Heart left ventricle (tissue), 16 donors: ENCODE data around the gene POC1A. TPM values are rescaled to one million over a fixed set of nuclear protein-coding genes. Genes with fewer than 3 reads are reported as not detected.

Source experiments
- ATAC-seq, 4 donors: fragments of 200-7000 bp; cut with Tn5 transposase; one replicate each; pipeline ENCODE4 v1.9.1; 2020 to 2022; ENCODE audit warnings: moderate library complexity in 4 of 4, mild to moderate bottlenecking in 3 of 4, moderate number of reproducible peaks in 1 of 4
- DNase-seq, 5 donors: peaks; one replicate each; pipeline ENCODE4 v3.0.0-alpha.2; 2020
- H3K27ac ChIP-seq, 12 donors: fragments of 200-600 bp; sonication (generic) in 4 of 12; one replicate each; pipeline versions ENCODE4 v1.5.0 to v1.8.0; 2016 to 2022; ENCODE audit warnings: mild to moderate bottlenecking in 2 of 12
- H3K27me3 ChIP-seq, 9 donors: fragments of 200-600 bp; sonication (generic) in 2 of 9; one replicate each; pipeline versions ENCODE4 v1.5.1 to v1.8.0; 2016 to 2022; ENCODE audit warnings: mild to moderate bottlenecking in 3 of 9
- H3K36me3 ChIP-seq, 9 donors: fragments of 200-600 bp; sonication (generic) in 2 of 9; one replicate each; pipeline versions ENCODE4 v1.5.0 to v1.8.0; 2018 to 2022; ENCODE audit warnings: mild to moderate bottlenecking in 2 of 9
- H3K4me1 ChIP-seq, 12 donors: fragments of 200-600 bp; sonication (generic) in 4 of 12; one replicate each; pipeline versions ENCODE4 v1.5.0 to v1.8.0; 2016 to 2022; ENCODE audit warnings: mild to moderate bottlenecking in 3 of 12
- H3K4me3 ChIP-seq, 12 donors: fragments of 200-600 bp; sonication (generic) in 4 of 12; one replicate each; pipeline versions ENCODE4 v1.5.0 to v1.8.0; 2017 to 2022; ENCODE audit warnings: mild to moderate bottlenecking in 9 of 12, moderate library complexity in 4 of 12
- H3K9me3 ChIP-seq, 12 donors: fragments of 200-600 bp; sonication (generic) in 4 of 12; one replicate each; pipeline versions ENCODE4 v1.5.0 to v1.8.0; 2016 to 2022; ENCODE audit warnings: mild to moderate bottlenecking in 1 of 12
- CTCF ChIP-seq, 12 donors: fragments of 200-600 bp; sonication (generic) in 4 of 12; IDR thresholded peaks; one replicate each; pipeline versions ENCODE4 v1.5.0 to v1.8.0; 2018 to 2022; ENCODE audit warnings: antibody characterized with exemption in 12 of 12, mild to moderate bottlenecking in 5 of 12
- POLR2A ChIP-seq, 2 donors: fragments of 450-650 bp; IDR thresholded peaks; one replicate each; pipeline ENCODE4 v1.6.1; 2017; ENCODE audit warnings: antibody characterized with exemption in 2 of 2, mild to moderate bottlenecking in 2 of 2, moderate library complexity in 2 of 2
- WGBS, 4 donors: extraction: QIAGEN DNeasy Blood & Tissue Kit in 2 of 4; methylation state at CpG; one replicate each; pipeline versions ENCODE4 v1.1.5 to v1.1.7; 2013 to 2018; 5-methylcytosine and 5-hydroxymethylcytosine counted together
- intact Hi-C, 10 donors: fragments of 100-400 bp; cut with DNase I; formaldehyde crosslinking; loops; one replicate each; pipeline versions ENCODE4 v1.11.1 to v1.14.2; 2022
- polyA plus RNA-seq, 2 donors: library from polyadenylated mRNA; stranded (reverse); fragments of 200-250 nt; gene quantifications; one replicate each; pipeline ENCODE4 v1.2.3, GENCODE V29; 2013
- total RNA-seq, 9 donors: library from RNA; depleted of rRNA in 2 of 9; stranded (reverse); fragments of >200 nt in 2 of 9; fragmentation: NEBNext Ultra II Directional in 3 of 9; extraction: Animal tissue kit (Norgen Biotek cat#: 25700) in 3 of 9; gene quantifications; one replicate each; pipeline versions ENCODE4 v1.1.0 to v1.2.4, GENCODE V29; 2016 to 2023
- donor health status: ischemic (EF 13 %, LVEDD 7.1; RV severe dilation, severe dysfunction).
- donor health status: healthy with polysubstance abuse.
- donor health status: DM: no; HTN: yes; CAD: no.
- donor health status: DM: no; HTN: no; CAD: no.
- donor health status: ischemic (EF 25% LVEDD 6.9; RV normal size, moderate dysfunction).
- donor health status: ischemic (EF 25% LVEDD 5.7; RV mildly dilated, moderate dysfunction).
- donor health status: healthy.
- donor health status: DM: yes; HTN: yes; CAD: no.
- donor health status: ischemic (EF 35%, LVEDD 5.7; RV mildly dilated, moderate dysfunction).
- donor health status: nonischemic (EF 11% LVEDD 7.7; RV severe dilation, severe dysfunction).
- donor health status: DM: yes; HTN: yes; CAD: no.
- donor health status: PGD.
- donor health status: ischemic (EF 29% LVEDD 5.4; RV normal size, mild dysfunction).
- donor health status: nonischemic (EF 23%, LVEDD 6.1; RV moderate dilation, normal function).

POC1A gene
- total and polyA plus RNA-seq, 11 donors: 0.50 to 5.2 (median 1.4) TPM

- peak overlapping the region in 4 of 12 donors; percentile 44 to 52 (median 50) for H3K27ac ChIP-seq
- intact Hi-C loops: no loop called here
- no peaks in the 10 kb centered on the region for H3K27me3 ChIP-seq
- WGBS, 4 donors: 71 to 74% (median 72%) methylated on average over 3 of the region's 3 CpGs
- H3K36me3 ChIP-seq: no peaks in the 10 kb centered on the region
- ATAC-seq (no peak), DNase-seq (no peak)
- H3K4me3 ChIP-seq: no peak overlapping the region
- TF ChIP-seq POLR2A (IDR thresholded peaks at IDR 0.05): no peak
- TF ChIP-seq CTCF (IDR thresholded peaks at IDR 0.05): no peak
- H3K4me1 ChIP-seq: peaks cover 0 to 13% (median 0%) of the 10 kb centered on the region in 12 donors
- H3K9me3 ChIP-seq: no peaks in the 10 kb centered on the region
Measured at GRCh38 chr3:52077925-52078324, 76.3 kb downstream of the POC1A start.

- intact Hi-C loops: no loop called here
- no peak for DNase-seq
- Histone ChIP-seq H3K9me3 (no peaks in the 10 kb centered on the region), H3K27ac (peak overlapping the region in 4 of 12 donors; percentile 44 to 52 (median 50)), H3K27me3 (no peaks in the 10 kb centered on the region), H3K36me3 (no peaks in the 10 kb centered on the region), H3K4me1 (peaks cover 0 to 13% (median 0%) of the 10 kb centered on the region in 12 donors), H3K4me3 (no peak overlapping the region)
- TF ChIP-seq CTCF (IDR thresholded peaks at IDR 0.05) (peak in 6 of 12 donors; percentile 14 to 49 (median 17)), POLR2A (IDR thresholded peaks at IDR 0.05) (no peak)
- 58 to 68% (median 64%) methylated on average over 12 to 14 of the region's 14 CpGs for WGBS, 4 donors
- peak; percentile 41 to 66 (median 54) for ATAC-seq
Measured at GRCh38 chr3:52076896-52077780, 77.1 kb downstream of the POC1A start.

GRCh38 chr3:52073490-52073889 lies 80.7 kb downstream of the POC1A start:
- peaks cover 0 to 34% (median 17%) of the 10 kb centered on the region in 12 donors for H3K4me1 ChIP-seq
- H3K36me3 ChIP-seq: no peaks in the 10 kb centered on the region
- no peak for DNase-seq
- H3K27me3 ChIP-seq: no peaks in the 10 kb centered on the region
- 69 to 93% (median 74%) methylated on average over 4 to 7 of the region's 7 CpGs for WGBS, 4 donors
- no peak for TF ChIP-seq CTCF (IDR thresholded peaks at IDR 0.05)
- no peak for TF ChIP-seq POLR2A (IDR thresholded peaks at IDR 0.05)
- intact Hi-C loops: loop anchor here in 1 of 10 donors (5.0 kb wide), 1 partner anchor 34 kb away; no protein-coding TSS in a partner anchor
- no peak overlapping the region for H3K27ac ChIP-seq
- peak; percentile 13 to 48 (median 40) for ATAC-seq
- H3K9me3 ChIP-seq: no peaks in the 10 kb centered on the region
- H3K4me3 ChIP-seq: no peak overlapping the region

GRCh38 chr3:52072471-52072870 lies 81.8 kb downstream of the POC1A start:
- no peak for ATAC-seq
- Histone ChIP-seq H3K9me3 (no peaks in the 10 kb centered on the region), H3K27me3 (no peaks in the 10 kb centered on the region), H3K36me3 (no peaks in the 10 kb centered on the region), H3K4me1 (peaks cover 0 to 32% (median 19%) of the 10 kb centered on the region in 12 donors), H3K27ac (no peak overlapping the region), H3K4me3 (no peak overlapping the region)
- DNase-seq: no peak
- no peak for TF ChIP-seq POLR2A (IDR thresholded peaks at IDR 0.05)
- TF ChIP-seq CTCF (IDR thresholded peaks at IDR 0.05): no peak
- intact Hi-C loops: loop anchor here in 1 of 10 donors (5.0 kb wide), 1 partner anchor 35 kb away; no protein-coding TSS in a partner anchor
- 90 to 97% (median 97%) methylated on average over 8 of the region's 8 CpGs for WGBS, 4 donors
